SK-N-SH treated with all-trans-retinoic acid at 6 μM for 48 hours (cell line): Measurements from ENCODE around the gene AMIGO3.

Experiments used
- RARB ChIP-seq: fragments of 250-450 bp; sonication (Bioruptor Pico); IDR thresholded peaks from 2 replicates; pipeline ENCODE4 v1.8.0; 2021; ENCODE audit warnings: mild to moderate bottlenecking, moderate library complexity
- ZFP3 ChIP-seq: fragments of 250-450 bp; sonication (Bioruptor Pico); IDR thresholded peaks from 2 replicates; pipeline ENCODE4 v1.5.0; 2020; ENCODE audit warnings: mild to moderate bottlenecking, moderate library complexity
- ZNF70 ChIP-seq: fragments of 450-650 bp; formaldehyde crosslinking; IDR thresholded peaks from 2 replicates; pipeline ENCODE4 v1.5.0; 2020; ENCODE audit warnings: mild to moderate bottlenecking, moderate library complexity
- TF ChIP-seq, protein P1 (sequence below): fragments of 250-450 bp; sonication (Bioruptor Pico); IDR thresholded peaks from 2 replicates; pipeline ENCODE4 v1.8.0; 2020; ENCODE audit warnings: mild to moderate bottlenecking, moderate library complexity, borderline replicate concordance

DNA sequence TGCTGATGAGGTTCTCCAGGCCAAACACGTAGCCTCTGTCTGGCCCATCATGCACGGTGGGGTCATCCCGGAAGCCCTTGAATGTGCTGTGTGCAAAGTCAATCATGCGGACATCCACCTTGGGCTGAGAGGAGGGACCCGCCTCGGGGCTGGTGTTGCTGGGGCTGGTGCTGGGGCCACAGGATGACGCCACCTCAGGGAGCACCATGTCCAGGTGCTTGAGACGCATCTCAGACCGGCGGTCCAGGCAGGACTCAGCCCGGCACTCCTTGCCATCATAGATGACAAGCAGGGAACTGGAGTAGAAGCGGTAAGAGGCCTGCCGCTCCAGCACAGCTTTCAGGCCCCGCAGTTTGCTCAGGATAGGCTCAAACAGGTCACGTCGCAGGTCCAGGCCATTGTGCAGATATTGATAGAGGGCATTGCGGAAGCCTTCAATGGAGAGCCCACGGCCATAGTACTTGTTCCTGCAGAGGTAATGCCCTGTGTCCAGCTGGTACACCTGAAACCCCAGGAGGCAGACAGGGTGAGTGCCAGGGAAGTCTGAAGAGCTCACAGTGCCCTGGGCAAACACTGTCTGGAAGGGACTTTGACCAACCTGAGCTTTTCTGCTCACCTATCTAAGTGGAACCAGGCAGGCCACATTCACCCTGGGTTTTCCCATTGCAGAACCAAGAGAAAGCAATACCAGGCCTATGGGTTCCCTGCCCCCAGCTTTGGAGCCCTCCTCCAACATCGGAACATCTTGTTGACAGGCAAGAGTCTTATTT is 7.9 kb upstream of the AMIGO3 start:
- TF ChIP-seq RARB (no peak), ZNF70 (CRISPR knock-in tag) (no peak), ZFP3 (no peak)
- TF ChIP-seq, protein P1, sequence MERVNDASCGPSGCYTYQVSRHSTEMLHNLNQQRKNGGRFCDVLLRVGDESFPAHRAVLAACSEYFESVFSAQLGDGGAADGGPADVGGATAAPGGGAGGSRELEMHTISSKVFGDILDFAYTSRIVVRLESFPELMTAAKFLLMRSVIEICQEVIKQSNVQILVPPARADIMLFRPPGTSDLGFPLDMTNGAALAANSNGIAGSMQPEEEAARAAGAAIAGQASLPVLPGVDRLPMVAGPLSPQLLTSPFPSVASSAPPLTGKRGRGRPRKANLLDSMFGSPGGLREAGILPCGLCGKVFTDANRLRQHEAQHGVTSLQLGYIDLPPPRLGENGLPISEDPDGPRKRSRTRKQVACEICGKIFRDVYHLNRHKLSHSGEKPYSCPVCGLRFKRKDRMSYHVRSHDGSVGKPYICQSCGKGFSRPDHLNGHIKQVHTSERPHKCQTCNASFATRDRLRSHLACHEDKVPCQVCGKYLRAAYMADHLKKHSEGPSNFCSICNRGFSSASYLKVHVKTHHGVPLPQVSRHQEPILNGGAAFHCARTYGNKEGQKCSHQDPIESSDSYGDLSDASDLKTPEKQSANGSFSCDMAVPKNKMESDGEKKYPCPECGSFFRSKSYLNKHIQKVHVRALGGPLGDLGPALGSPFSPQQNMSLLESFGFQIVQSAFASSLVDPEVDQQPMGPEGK (CRISPR knock-in tag): no peak
